AG10803 (cell line): ENCODE measurements around the gene TBCD.
A peak's percentile ranks its signal among the peaks of the same experiment; 100 is the strongest.

Experiments used
- DNase-seq: peaks from one replicate; pipeline ENCODE4 v3.0.0; 2010; ENCODE audit warnings: low read depth
- H3K4me3 ChIP-seq: 2 replicates; pipeline ENCODE4 v1.5.1; 2011; ENCODE audit warnings: mild to moderate bottlenecking, low read length, control low read depth
- TF ChIP-seq, protein P1 (sequence below): conservative IDR thresholded peaks from 2 replicates; pipeline ENCODE4 v1.5.1; 2011; ENCODE audit warnings: mild to moderate bottlenecking, low read length, control low read depth, inconsistent platforms

The TBCD gene

DNA sequence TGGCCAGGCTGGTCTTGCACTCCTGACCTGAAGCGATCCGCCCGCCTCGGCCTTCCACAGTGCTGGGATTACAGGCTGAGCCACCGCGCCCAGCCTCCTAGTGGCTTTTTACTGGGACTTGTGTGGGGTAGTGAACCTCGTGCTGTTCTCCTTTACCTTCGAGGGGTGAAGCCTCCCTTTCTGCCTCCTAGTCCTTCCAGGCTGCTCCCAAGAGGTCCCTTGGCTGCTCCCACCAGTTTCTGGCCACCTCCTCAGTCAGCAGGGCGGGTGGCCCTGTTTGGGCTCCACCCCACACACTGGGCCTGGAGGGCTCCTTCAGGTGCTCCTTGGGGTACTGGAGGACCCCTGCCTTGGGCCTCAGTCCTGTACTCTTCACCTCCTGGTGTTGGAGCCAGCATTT, 158.9 kb downstream of the TBCD start:
- no peak for DNase-seq
- TF ChIP-seq, protein P1, sequence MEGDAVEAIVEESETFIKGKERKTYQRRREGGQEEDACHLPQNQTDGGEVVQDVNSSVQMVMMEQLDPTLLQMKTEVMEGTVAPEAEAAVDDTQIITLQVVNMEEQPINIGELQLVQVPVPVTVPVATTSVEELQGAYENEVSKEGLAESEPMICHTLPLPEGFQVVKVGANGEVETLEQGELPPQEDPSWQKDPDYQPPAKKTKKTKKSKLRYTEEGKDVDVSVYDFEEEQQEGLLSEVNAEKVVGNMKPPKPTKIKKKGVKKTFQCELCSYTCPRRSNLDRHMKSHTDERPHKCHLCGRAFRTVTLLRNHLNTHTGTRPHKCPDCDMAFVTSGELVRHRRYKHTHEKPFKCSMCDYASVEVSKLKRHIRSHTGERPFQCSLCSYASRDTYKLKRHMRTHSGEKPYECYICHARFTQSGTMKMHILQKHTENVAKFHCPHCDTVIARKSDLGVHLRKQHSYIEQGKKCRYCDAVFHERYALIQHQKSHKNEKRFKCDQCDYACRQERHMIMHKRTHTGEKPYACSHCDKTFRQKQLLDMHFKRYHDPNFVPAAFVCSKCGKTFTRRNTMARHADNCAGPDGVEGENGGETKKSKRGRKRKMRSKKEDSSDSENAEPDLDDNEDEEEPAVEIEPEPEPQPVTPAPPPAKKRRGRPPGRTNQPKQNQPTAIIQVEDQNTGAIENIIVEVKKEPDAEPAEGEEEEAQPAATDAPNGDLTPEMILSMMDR, result no peak
- no peak overlapping the region for H3K4me3 ChIP-seq

DNA sequence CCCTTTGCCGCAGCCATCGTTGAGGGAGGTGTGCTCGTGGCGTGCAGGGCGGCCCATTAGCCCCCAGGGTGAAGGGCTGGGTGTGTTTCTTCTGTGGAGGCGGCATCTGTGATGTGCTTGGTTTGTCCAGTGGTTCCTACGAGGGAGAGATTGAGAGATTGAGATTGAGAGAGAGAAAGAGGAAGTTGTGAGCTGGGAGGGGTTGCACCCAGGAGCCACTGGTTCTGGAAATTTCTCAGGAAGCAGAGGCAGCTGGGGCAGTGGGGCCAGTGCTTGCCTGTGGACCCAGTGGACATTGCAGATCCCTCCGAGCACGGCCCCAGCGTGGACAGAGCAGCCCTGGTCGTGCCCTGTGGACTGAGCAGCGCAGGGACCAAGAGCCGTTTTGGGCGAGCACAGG, 160.0 kb downstream of the TBCD start:
- no peak for DNase-seq
- H3K4me3 ChIP-seq, result no peak overlapping the region
- TF ChIP-seq, protein P1, result no peak

DNA sequence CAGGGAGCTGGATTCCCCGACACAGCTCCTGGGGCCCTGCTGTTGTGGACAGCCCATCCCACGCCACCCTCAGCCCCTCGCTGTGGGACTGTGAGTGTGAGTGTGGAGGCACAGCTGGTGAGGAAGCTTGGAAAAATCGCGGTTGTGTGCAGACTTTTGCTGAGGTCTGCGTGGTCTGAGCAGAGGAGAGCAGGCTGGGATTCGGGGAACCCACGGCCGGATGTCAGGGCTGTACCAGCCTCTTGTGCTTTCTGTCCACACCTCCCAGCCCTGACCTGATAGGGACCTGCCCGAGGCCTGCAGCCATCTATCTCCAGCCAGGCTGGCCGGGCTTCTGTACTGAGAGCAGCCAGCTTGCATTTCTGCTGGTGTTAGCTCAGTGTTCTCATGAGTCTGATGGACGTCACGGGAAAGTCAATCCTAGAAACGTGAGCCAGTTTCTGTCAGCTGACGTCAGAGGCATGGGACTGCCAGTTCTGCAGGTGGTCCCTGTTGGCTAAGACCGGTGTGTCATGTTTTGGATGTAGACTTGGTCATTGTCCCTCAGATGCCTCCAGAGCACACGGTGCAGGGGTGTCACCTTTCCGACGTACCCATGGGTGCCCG, 160.7 kb downstream of the TBCD start:
- TF ChIP-seq, protein P1, result no peak
- no peak overlapping the region for H3K4me3 ChIP-seq
- DNase-seq, result no peak

DNA sequence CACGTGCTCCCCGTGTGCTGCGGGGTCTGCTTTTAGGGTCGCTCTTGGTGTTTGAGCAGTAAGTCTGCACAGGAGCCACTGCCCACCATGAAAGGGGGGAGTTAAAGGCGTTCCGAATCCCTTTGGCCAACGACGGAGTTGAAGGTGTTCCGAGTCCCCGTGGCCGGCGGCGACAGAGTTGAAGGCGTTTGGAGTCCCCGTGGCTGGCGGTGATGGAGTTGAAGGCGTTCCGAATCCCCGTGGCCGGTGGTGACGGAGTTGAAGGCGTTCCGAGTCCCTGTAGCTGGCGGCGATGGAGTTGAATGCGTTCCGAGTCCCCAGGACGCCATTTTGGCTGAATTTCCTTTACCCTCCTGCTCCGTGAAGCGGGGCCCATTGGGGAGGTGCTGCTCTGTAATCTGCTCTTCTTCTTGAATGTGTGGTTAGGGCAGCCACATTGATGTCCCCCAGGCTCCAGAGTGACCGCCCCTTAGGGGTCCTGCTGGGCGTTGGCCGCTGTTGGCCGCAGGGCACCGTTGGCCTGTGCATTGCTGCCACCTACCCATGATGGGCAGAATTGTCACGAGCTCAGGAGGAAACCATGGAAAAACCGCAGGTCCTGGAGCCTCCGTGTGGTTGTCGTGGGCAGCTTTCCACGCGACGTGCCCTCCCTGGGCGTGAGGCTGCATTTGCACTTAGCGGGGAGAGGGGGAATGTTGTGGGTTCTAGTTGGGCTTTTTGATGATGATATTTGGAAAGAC, 161.6 kb downstream of the TBCD start:
- H3K4me3 ChIP-seq, result no peak overlapping the region
- TF ChIP-seq, protein P1, result no peak
- no peak for DNase-seq

DNA sequence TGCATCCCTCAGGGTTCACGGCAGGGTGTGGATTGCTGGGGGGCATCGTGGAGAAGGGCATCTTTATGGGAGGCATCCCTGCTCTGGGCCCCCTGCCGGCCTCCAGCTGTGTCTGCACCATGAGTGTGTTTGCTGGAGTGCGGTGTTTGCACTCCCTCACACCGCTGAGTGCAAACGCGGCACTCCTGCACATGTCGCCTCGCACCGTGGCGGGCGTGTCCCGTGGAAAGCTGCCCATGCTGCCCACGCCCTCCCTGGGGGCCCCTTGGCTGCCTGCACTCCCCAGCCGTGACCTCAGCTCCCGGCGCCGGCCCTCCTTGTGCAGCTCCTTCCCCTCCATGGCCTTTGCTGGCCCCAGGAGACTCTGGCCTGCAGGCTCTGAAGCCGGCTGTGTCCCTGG, 162.5 kb downstream of the TBCD start:
- peak; percentile 25 for DNase-seq
- H3K4me3 ChIP-seq, result no peak overlapping the region
- TF ChIP-seq, protein P1, result peak; percentile 65

DNA sequence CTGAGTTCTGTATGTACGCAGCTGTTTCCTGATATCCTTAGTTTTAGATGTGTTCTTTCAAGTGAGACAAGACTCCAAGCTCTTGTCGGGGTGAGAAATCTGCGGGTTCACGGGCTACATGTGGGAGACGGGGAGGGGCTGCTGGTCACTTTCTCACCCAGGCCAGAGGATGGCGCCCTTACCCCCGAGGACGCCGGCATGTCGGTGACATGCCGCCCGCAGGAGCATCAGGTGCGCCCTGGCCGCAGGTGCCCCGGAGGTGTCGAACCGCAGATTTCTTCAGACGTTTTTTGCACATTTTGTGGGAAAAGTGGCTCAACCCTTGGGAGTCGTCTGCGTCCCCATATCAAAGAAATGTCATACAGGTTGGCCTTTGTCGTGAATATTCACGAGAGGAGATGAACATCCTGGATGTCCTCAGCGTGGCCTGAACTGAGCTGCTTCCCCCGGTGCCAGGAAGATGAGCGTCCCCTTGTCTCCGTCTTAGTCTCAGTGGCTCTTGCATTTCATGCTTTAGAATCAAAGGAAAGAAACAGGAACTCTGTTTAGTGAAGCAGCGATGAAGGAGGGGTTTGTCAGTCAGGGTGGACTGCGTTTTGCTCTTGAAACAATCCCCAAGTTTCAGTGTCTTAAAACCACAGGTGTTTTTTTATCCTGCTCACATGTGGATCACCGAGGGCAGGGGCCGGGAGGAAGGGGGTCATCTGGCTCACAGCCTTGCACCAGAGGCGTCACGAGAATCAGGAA, 163.3 kb downstream of the TBCD start:
- TF ChIP-seq, protein P1, result no peak; the same call in 1 of the 2 replicates
- H3K4me3 ChIP-seq, result no peak overlapping the region
- DNase-seq, result no peak

DNA sequence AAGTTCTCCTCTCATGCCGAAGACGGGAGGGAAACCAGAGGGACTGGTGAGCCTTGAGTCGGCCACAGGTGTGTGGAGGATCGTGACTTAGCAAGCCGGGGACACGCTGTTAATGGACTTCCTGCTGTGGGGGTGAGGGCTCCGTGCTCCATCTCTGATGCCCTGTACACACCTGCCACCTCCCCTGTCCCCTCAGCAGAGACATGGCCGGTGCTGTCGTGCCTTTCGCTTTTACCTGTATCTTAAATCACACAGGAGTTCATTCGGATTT, 163.8 kb downstream of the TBCD start:
- TF ChIP-seq, protein P1, result no peak
- no peak for DNase-seq
- H3K4me3 ChIP-seq, result no peak overlapping the region
